Panc1 (cell line): ENCODE measurements around the gene RIPOR2. TPM values are rescaled to one million over a fixed set of nuclear protein-coding genes. Genes with fewer than 3 reads are reported as not detected.

Source experiments
- ATAC-seq: fragments of 200-7000 bp; cut with Tn5 transposase; 2 replicates; pipeline ENCODE4 v1.9.1; 2020; ENCODE audit warnings: mild to moderate bottlenecking, moderate library complexity
- BruUV-seq: library from RNA; stranded (reverse); fragments of 400-500 nt; replicated peaks from 2 replicates; lab custom pipeline; 2021; lab: Mats Ljungman, UMichigan
- CTCF ChIA-PET: fragments of 300-600 bp; sonication (Branson Sonifier 250); formaldehyde crosslinking; loops from one replicate; lab custom pipeline; 2022; ENCODE audit warnings: antibody characterized with exemption; lab: Charles Lee
- POLR2A ChIA-PET: fragments of 300-600 bp; sonication (Branson Sonifier 250); formaldehyde crosslinking; loops from one replicate; lab custom pipeline; 2022; ENCODE audit warnings: antibody characterized with exemption; lab: Charles Lee
- DNase-seq: peaks from one replicate; pipeline ENCODE4 v3.0.0-alpha.2; 2010; ENCODE audit warnings: low read depth, low spot score
- H3K27ac ChIP-seq: 2 replicates; pipeline ENCODE4 v1.5.1; 2011; ENCODE audit warnings: mild to moderate bottlenecking, low read length, inconsistent platforms
- H3K27me3 ChIP-seq: fragments of 200-500 bp; sonication (Bioruptor generic); 2 replicates; pipeline ENCODE4 v1.6.0; 2014; ENCODE audit warnings: low read length, inconsistent platforms; ENCODE audit not compliant: control insufficient read depth, insufficient read depth
- H3K36me3 ChIP-seq: fragments of 200-500 bp; sonication (Bioruptor generic); 2 replicates; pipeline ENCODE4 v1.5.1; 2014; ENCODE audit warnings: inconsistent platforms, mild to moderate bottlenecking, low read length, moderate library complexity; ENCODE audit not compliant: control insufficient read depth, insufficient read depth
- H3K4me1 ChIP-seq: 2 replicates; pipeline ENCODE4 v1.5.1; 2011; ENCODE audit warnings: inconsistent platforms, mild to moderate bottlenecking, low read length, moderate library complexity; ENCODE audit not compliant: control insufficient read depth, insufficient read depth
- H3K4me3 ChIP-seq, 2 experiments: 2 replicates each; pipeline ENCODE4 v1.5.1; 2011 to 2012; ENCODE audit warnings: low read depth in 2 of 2, low read length in 2 of 2, mild to moderate bottlenecking in 2 of 2, inconsistent platforms in 1 of 2, moderate library complexity in 1 of 2
- H3K9me3 ChIP-seq: fragments of 200-500 bp; sonication (Bioruptor generic); 2 replicates; pipeline ENCODE4 v1.5.1; 2014; ENCODE audit warnings: low read depth, mild to moderate bottlenecking, inconsistent platforms, low read length, moderate library complexity; ENCODE audit not compliant: control insufficient read depth, insufficient read depth
- CTCF ChIP-seq: fragments of 450-650 bp; IDR thresholded peaks from 2 replicates; pipeline ENCODE4 v1.5.1; 2017; ENCODE audit warnings: mild to moderate bottlenecking
- POLR2AphosphoS5 ChIP-seq: IDR thresholded peaks from 2 replicates; pipeline ENCODE4 v1.6.1; 2012; ENCODE audit warnings: mild to moderate bottlenecking, low read depth, low read length, moderate library complexity
- SIN3A ChIP-seq: IDR thresholded peaks from 2 replicates; pipeline ENCODE4 v1.6.1; 2012; ENCODE audit warnings: low read depth, mild to moderate bottlenecking, low read length, moderate library complexity, borderline replicate concordance; ENCODE audit not compliant: insufficient read depth
- TCF7L2 ChIP-seq: IDR thresholded peaks from 2 replicates; pipeline ENCODE4 v1.6.1; 2011; ENCODE audit warnings: mild to moderate bottlenecking, low read depth, low read length, inconsistent platforms
- in situ Hi-C: cut with HindIII; loops from 2 replicates; pipeline ENCODE4 v1.10.0; 2016; ENCODE audit warnings: low sequenced_read_pairs, low pct_unique_long_range_greater_than_20kb
- intact Hi-C: fragments of 100-400 bp; cut with micrococcal nuclease; formaldehyde crosslinking; loops from one replicate; pipeline ENCODE4 v1.10.0; 2022; ENCODE audit not compliant: unreplicated experiment
- total RNA-seq: library from RNA; stranded (reverse); gene quantifications from one replicate; pipeline ENCODE4 v1.2.1, GENCODE V29; 2021; ENCODE audit not compliant: unreplicated experiment
- TF ChIP-seq, protein P1 (sequence below), 2 experiments: IDR thresholded peaks; 2 replicates each; pipeline ENCODE4 v1.6.1; 2011 to 2012; ENCODE audit warnings: low read depth in 2 of 2, control low read depth in 1 of 2, low read length in 1 of 2, mild to moderate bottlenecking in 1 of 2, moderate library complexity in 1 of 2; ENCODE audit not compliant: insufficient read depth in 1 of 2

RIPOR2 gene
- total RNA-seq, 1 experiment from 2014 or later: 0.54 TPM

DNA sequence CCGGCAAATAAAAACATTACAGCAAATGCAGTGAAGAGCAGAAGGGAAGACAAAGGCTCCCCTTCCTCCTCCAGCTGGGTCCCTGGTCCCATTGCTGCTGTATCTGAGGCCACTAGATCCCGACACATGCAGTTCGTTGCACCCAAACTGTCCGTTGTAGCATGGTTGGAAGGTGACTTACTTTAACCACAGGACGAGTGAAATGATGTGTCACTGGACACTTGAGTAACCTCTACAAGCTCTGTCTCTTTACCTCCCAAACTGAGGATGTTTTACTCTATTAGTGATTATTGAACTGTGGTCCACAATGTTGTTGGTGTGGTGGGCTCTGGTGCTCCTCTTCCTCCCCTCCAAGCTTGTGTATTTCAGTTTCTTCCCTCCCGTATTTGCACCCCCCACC, 90.9 kb downstream of the RIPOR2 start:
- DNase-seq (no peak), ATAC-seq (no peak)
- no peak for TF ChIP-seq SIN3A
- no peak for TF ChIP-seq CTCF
- no peak for TF ChIP-seq POLR2AphosphoS5
- TF ChIP-seq TCF7L2: no peak
- TF ChIP-seq, protein P1, sequence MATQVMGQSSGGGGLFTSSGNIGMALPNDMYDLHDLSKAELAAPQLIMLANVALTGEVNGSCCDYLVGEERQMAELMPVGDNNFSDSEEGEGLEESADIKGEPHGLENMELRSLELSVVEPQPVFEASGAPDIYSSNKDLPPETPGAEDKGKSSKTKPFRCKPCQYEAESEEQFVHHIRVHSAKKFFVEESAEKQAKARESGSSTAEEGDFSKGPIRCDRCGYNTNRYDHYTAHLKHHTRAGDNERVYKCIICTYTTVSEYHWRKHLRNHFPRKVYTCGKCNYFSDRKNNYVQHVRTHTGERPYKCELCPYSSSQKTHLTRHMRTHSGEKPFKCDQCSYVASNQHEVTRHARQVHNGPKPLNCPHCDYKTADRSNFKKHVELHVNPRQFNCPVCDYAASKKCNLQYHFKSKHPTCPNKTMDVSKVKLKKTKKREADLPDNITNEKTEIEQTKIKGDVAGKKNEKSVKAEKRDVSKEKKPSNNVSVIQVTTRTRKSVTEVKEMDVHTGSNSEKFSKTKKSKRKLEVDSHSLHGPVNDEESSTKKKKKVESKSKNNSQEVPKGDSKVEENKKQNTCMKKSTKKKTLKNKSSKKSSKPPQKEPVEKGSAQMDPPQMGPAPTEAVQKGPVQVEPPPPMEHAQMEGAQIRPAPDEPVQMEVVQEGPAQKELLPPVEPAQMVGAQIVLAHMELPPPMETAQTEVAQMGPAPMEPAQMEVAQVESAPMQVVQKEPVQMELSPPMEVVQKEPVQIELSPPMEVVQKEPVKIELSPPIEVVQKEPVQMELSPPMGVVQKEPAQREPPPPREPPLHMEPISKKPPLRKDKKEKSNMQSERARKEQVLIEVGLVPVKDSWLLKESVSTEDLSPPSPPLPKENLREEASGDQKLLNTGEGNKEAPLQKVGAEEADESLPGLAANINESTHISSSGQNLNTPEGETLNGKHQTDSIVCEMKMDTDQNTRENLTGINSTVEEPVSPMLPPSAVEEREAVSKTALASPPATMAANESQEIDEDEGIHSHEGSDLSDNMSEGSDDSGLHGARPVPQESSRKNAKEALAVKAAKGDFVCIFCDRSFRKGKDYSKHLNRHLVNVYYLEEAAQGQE (IDR thresholded peaks at IDR 0.05; ENCODE audit: insufficient read depth in 1 of 2, low read depth in 2 of 2, low read length in 1 of 2): no peak
- no peak overlapping the region for H3K4me3 ChIP-seq
- H3K9me3 ChIP-seq: no peaks in the 10 kb centered on the region
- H3K4me1 ChIP-seq: no peaks in the 10 kb centered on the region
- POLR2A ChIA-PET: no interaction called here
- intact Hi-C loops (no loop called here), in situ Hi-C loops (no loop called here)
- no peaks in the 10 kb centered on the region for H3K36me3 ChIP-seq
- H3K27ac ChIP-seq: no peak overlapping the region
- CTCF ChIA-PET: no interaction called here
- BruUV-seq: no TSS peak
- H3K27me3 ChIP-seq: peaks cover 14% of the 10 kb centered on the region

DNA sequence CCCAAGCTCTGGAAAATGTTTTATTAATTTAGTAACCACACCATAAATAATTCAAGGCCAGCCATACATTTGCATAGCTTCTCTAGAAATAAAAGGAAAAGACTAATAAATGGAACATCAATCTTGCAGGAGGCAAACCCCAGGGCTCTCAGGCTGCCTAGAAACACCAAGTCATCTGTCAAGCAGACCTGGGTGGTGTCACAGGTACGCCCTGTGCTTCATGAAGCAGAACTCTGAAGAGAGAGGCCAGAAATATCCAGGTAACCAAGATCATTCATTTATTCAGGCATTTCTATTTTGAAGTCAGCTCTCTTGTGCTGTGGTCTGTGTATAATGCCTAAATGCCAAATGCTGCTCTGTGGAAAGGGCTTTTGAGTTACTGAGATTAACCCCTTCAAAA, 91.7 kb downstream of the RIPOR2 start:
- BruUV-seq: no TSS peak

More for the DNA sequence above, 91.7 kb downstream of the RIPOR2 start:
- DNase-seq (no peak), ATAC-seq (no peak)
- no peak overlapping the region for H3K27ac ChIP-seq
- no peaks in the 10 kb centered on the region for H3K4me1 ChIP-seq
- no peak overlapping the region for H3K4me3 ChIP-seq
- H3K27me3 ChIP-seq: peaks cover 16% of the 10 kb centered on the region
- intact Hi-C loops (no loop called here), in situ Hi-C loops (no loop called here)
- H3K9me3 ChIP-seq: no peaks in the 10 kb centered on the region
- TF ChIP-seq, protein P1 (IDR thresholded peaks at IDR 0.05; ENCODE audit: insufficient read depth in 1 of 2, low read depth in 2 of 2, low read length in 1 of 2): no peak
- TF ChIP-seq POLR2AphosphoS5 (no peak), SIN3A (no peak), CTCF (no peak), TCF7L2 (no peak)
- CTCF ChIA-PET: no interaction called here
- no peaks in the 10 kb centered on the region for H3K36me3 ChIP-seq
- POLR2A ChIA-PET: no interaction called here
